ENCODE measurements around the gene UPB1. TPM values are rescaled to one million over a fixed set of nuclear protein-coding genes. Genes with fewer than 3 reads are reported as not detected.

Gene UPB1
- total and polyA plus RNA-seq, 2 experiments from 2014 or later: 0.13 TPM; not detected in 1

- TF ChIP-seq ZNF462 (CRISPR knock-in tag; IDR thresholded peaks at IDR 0.05) (no peak), CREB1 (CRISPR knock-in tag; IDR thresholded peaks at IDR 0.05; ENCODE audit: low read depth) (no peak), REST (IDR thresholded peaks at IDR 0.05; ENCODE audit: unreplicated experiment) (no peak), ZNF114 (CRISPR knock-in tag; IDR thresholded peaks at IDR 0.05) (no peak), NANOG (IDR thresholded peaks at IDR 0.05; ENCODE audit: borderline replicate concordance) (no peak), ZNF331 (CRISPR knock-in tag; IDR thresholded peaks at IDR 0.05; ENCODE audit: low read depth) (no peak), ETS1 (IDR thresholded peaks at IDR 0.05) (no peak)
Measured at GRCh38 chr22:24523873-24524272, 28.7 kb downstream of the UPB1 start (continued).
